ENCODE measurements around the gene SPN.

GRCh38 chr16:29687755-29688154 lies 24.7 kb downstream of the SPN start:
- TF ChIP-seq EP300 (IDR thresholded peaks at IDR 0.05; ENCODE audit: borderline replicate concordance in 1 of 2, low read depth in 1 of 2, low read length in 1 of 2) (no peak), MXI1 (IDR thresholded peaks at IDR 0.05; ENCODE audit: low read depth, low read length) (no peak)

Measured in SK-N-SH (cell line).